GM21619 (cell line): Measurements from ENCODE around the gene PIGR.

Experiments used
- ATAC-seq: cut with Tn5 transposase; IDR thresholded peaks from one replicate; pipeline ENCODE4 v1.9.1; 2021; ENCODE audit not compliant: unreplicated experiment

PIGR gene

GRCh38 chr1:206912445-206913095 is 33.7 kb downstream of the PIGR start:
- ATAC-seq = no peak

- ATAC-seq = no peak
These were observed 35.1 kb downstream of the PIGR start for GRCh38 chr1:206911064-206911663.

- ATAC-seq = no peak
These were observed 36.4 kb downstream of the PIGR start for GRCh38 chr1:206909883-206910318.

GRCh38 chr1:206909161-206909882 is 36.9 kb downstream of the PIGR start:
- no peak for ATAC-seq

- ATAC-seq = no peak
These were observed 38.2 kb downstream of the PIGR start for GRCh38 chr1:206908038-206908437.

- ATAC-seq = no peak
These were observed 38.8 kb downstream of the PIGR start for GRCh38 chr1:206907304-206907991.

- peak; percentile 78 for ATAC-seq
These were observed 40.7 kb downstream of the PIGR start for GRCh38 chr1:206905295-206906164.

GRCh38 chr1:206904423-206905142 is 41.7 kb downstream of the PIGR start:
- no peak for ATAC-seq

GRCh38 chr1:206903687-206904086 is 42.6 kb downstream of the PIGR start:
- ATAC-seq = no peak

- ATAC-seq = no peak
These were observed 43.6 kb downstream of the PIGR start for GRCh38 chr1:206902702-206903101.

GRCh38 chr1:206901944-206902343 is 44.3 kb downstream of the PIGR start:
- ATAC-seq = no peak

GRCh38 chr1:206900149-206900548 is 46.1 kb downstream of the PIGR start:
- no peak for ATAC-seq

- ATAC-seq = no peak
These were observed 46.5 kb downstream of the PIGR start for GRCh38 chr1:206899717-206900116.

GRCh38 chr1:206898915-206899431 is 47.3 kb downstream of the PIGR start:
- ATAC-seq = no peak

- ATAC-seq = no peak
These were observed 48.0 kb downstream of the PIGR start for GRCh38 chr1:206898089-206898914.

GRCh38 chr1:206897175-206897574 is 49.1 kb downstream of the PIGR start, which contains the start of gene IL24:
IL24 (plus strand) TSS chr1:206897443; CDS start chr1:206897833, 390 bp downstream.
- ATAC-seq = no peak

GRCh38 chr1:206896261-206896660 is 50.0 kb downstream of the PIGR start:
- no peak for ATAC-seq

GRCh38 chr1:206895837-206896242 is 50.4 kb downstream of the PIGR start:
- ATAC-seq = no peak

GRCh38 chr1:206895325-206895724 is 50.9 kb downstream of the PIGR start:
- no peak for ATAC-seq
